GM21367 (cell line): ENCODE data around the gene TMEM38B.
"Not testable (repeated sequence)": the region's sequence is repeated elsewhere in the genome, so short reads cannot be mapped to it uniquely, and the experiment has no call there.

Experiments
- ATAC-seq: cut with Tn5 transposase; IDR thresholded peaks from one replicate; pipeline ENCODE4 v1.9.1; 2021; ENCODE audit not compliant: unreplicated experiment

The TMEM38B gene

DNA sequence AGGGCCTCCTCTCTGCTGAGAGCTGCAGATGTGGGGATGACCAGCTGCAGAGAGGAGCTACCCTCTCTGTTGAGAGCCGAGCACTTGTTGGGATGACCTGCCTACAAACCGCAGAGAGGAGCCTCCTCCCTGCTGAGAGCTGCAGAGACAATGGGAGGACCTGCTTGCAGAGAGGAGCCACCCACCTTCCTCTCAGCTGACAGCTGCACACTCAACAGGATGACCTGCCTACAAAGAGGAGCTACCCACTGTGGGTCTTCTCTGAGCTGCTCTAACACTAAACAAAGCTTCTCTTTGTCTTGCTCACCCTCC is 19.6 kb downstream of the TMEM38B start:
- ATAC-seq = no peak

DNA sequence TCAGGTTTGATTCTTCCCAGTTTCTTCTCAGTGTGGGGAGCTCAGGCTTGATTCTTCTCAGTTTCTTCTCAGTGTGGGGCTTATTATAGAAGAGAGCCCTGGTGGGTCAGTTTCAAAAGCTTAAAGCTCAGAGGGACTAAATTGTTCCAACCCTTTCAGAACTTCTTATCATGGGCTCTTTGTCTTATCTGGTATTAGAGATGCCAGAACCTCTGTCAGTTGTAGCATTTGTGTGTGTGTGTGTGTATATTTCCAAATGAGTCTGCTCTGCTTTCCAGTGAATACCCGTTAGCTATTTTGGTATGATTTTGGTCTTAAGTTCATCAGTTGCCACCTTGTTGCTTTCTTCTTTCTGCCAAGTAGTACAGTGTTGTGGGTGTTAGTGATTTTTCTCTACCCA is 21.8 kb downstream of the TMEM38B start:
- ATAC-seq = no peak

DNA sequence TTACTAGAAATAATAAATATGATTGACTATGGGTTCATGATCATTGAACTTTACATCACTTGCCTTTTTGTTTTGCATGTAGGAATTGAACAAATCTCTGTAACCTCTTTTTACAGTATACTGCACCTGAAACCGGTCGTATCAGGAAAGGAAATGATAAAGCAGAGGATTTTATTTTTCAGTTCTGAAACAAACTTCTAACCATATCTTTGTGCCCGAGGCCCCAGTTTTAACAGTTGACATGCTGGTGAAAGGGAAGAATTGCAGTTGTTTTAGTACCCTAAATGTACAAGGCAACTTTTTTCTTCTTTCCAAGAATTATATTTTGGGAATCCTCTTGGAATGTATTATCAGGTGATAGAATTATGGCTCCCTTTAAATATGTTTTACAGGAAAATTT is 27.8 kb downstream of the TMEM38B start:
- no peak for ATAC-seq

DNA sequence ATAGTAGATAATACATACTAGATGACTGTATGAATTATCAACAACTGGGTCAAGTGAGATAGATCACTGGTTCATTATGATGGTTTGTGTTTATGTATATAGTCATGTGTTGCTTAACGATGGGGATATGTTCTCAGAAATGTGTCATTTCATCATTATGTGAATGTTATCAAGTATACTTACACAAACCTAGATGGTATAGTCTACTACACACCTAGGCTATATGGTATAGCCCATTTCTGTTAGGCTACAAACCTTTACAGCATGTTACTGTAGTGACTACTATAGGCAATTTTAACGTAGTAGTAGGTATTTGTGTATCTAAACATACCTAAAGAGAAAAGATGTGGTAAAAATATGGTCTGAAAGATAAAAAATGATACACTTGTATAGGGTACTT is 31.0 kb downstream of the TMEM38B start:
- no peak for ATAC-seq

DNA sequence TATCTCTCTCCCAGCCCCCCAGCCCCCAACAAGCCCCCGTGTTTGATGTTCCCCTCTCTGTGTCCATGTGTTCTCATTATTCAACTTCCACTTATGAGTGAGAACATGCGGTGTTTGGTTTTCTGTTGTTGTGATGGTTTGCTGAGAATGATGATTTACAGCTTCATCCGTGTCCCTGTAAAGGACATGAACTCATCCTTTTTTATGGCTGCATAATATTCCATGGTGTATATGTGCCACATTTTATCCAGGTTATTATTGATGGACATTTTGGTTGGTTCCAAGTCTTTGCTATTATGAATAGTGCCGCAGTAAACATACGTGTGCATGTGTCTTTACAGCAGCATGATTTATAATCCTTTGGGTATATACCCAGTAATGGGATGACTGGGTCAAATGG is 33.9 kb downstream of the TMEM38B start:
- not testable (repeated sequence) for ATAC-seq

DNA sequence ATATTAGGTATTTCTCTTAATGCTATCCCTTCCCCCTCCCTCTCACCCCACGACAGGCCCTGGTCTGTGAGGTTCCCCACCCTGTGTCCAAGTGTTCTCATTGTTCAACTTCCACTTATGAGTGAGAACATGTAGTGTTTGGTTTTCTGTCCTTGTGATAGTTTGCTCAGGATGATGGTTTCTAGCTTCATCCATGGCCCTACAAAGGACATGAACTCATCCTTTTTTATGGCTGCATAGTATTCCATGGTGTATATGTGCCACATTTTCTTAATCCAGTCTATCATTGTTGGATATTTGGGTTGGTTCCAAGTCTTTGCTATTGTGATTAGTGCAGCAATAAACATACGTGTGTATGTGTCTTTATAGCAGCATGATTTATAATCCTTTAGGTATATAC is 37.1 kb downstream of the TMEM38B start:
- not testable (repeated sequence) for ATAC-seq

DNA sequence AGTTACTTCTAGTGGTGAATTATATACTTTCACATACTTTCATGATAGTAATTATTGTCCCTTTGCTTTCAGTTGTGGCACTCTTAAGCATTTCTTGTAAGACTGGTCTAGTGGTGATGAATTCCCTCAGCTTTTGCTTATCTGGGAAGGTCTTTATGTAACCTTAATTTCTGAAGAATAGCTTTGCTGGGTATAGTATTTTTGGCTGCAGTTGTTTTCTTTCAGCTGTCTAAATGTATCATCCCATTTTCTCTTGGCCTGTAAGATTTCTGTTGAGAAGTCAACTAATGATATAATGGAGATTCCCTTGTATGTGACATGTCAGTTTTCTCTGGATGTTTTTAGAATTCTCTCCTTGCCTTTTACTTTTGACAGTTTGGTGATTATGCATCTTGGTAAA is 41.0 kb downstream of the TMEM38B start:
- no peak for ATAC-seq

DNA sequence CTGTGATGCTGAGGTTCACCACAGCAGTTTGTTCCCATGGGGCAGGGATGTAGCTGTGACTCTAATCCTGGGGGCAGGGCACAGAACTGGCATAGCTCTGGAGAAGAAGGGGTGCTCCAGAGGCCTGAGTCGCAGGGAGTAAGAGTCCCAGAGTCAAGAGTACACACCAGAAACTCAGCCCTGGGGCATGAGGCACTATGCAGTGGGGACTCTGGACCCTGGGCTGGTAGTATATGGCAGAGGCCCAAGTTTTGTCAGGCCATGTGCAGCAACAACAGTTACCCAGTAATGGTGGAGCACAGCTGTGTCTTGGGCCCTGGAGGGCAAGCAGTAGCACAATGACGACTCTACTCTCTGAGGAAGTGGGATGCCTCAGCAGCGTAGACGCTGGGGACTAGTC is 42.9 kb downstream of the TMEM38B start:
- ATAC-seq = no peak

DNA sequence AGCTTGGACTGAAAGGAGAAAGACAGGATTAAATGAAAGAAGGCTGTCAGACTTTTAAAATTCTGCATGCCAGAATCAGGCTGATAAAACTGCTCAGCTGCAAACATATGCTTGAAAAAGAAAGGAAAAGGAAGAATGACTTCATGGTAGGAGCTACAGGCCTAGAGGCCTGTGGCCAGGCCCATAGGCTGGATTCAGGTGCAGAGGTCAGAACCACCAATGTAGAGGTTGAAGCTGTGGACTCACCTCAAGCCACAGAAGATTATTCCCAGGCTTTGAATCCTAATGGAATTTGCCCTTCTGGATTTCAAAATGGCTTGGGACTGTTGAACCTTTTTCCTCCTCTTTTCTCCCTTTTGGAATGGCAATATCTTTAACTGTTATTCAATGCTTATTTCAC is 47.7 kb downstream of the TMEM38B start:
- no peak for ATAC-seq

DNA sequence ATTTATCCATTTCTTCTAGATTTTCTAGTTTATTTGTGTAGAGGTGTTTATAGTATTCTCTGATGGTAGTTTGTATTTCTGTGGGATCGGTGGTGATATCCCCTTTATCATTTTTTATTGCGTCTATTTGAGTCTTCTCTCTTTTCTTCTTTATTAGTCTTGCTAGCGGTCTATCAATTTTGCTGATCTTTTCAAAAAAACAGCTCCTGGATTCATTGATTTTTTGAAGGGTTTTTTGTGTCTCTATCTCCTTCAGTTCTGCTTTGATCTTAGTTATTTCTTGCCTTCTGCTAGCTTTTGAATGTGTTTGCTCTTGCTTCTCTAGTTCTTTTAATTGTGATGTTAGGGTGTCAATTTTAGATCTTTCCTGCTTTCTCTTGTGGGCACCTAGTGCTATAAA is 53.0 kb downstream of the TMEM38B start:
- not testable (repeated sequence) for ATAC-seq

DNA sequence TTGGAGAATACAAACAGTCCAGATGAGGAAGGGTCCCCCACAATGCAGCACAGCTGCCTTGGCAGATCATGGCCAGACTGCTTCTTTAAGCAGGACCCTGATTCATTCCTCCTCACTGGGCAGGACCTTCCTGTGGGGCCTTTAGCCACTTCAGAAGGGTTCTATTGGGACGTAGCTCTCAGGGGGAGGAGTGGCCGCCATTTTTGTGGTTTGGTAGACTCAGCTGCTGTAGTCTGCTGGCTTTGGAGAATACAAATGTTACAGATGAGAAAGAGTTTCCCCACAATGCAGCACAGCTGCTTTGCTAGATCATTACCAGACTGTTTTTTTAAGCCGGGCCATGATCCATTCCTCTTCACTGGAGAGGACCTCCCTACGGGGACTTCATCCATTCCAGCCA is 57.4 kb downstream of the TMEM38B start:
- no peak for ATAC-seq

DNA sequence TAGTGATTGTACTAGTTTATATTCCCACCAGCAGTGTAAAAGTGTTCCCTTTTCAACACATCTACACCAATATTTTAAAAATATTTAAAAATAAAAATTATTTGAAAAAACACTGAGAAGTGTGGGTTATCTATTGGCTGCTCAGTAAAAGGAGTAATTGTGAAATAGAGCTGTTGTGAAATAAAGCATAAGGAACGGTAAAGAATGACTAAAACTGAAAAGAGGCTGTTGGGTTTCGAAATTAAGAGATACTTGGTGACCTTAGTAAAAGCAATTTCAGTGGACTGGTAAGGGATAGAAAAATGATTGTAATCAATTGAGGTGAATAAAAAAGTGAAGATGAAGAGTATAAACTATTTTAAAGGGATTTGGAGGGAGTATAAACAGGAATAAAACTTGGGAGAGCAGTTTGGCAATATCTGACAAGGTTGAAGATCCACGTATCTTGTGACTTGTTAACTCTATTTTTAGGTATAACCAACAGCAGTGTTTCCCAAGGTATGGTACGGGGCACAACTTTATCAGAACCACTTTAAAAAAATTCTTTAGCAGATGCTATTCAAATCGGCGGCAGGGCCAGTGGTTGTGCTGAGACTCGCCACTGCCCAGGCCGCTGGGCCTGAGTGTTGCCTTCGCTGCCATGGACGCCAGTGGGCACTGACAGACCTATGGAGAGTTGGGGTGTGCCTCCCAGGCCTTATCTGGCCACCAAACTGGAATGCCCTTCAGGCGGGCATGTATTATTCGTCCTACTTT is 63.3 kb downstream of the TMEM38B start:
- ATAC-seq = no peak

DNA sequence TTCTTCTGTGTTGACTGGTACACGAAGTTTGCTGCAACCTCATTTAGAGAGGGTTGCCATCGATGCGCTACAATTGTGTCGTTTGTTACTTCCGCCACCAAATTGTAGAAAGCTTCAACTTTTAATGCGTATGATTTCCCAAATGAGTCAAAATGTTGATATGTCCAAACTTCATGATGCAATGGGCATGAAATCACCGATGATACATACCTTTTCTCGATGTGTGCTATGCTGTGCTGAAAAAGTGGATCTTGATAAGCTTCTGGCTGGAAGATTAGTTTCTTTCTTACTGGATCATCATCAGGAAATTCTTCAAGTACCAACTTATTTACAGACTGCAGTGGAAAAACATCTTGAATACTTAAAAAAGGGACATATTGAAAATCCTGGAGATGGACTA is 65.7 kb downstream of the TMEM38B start:
- no peak for ATAC-seq

DNA sequence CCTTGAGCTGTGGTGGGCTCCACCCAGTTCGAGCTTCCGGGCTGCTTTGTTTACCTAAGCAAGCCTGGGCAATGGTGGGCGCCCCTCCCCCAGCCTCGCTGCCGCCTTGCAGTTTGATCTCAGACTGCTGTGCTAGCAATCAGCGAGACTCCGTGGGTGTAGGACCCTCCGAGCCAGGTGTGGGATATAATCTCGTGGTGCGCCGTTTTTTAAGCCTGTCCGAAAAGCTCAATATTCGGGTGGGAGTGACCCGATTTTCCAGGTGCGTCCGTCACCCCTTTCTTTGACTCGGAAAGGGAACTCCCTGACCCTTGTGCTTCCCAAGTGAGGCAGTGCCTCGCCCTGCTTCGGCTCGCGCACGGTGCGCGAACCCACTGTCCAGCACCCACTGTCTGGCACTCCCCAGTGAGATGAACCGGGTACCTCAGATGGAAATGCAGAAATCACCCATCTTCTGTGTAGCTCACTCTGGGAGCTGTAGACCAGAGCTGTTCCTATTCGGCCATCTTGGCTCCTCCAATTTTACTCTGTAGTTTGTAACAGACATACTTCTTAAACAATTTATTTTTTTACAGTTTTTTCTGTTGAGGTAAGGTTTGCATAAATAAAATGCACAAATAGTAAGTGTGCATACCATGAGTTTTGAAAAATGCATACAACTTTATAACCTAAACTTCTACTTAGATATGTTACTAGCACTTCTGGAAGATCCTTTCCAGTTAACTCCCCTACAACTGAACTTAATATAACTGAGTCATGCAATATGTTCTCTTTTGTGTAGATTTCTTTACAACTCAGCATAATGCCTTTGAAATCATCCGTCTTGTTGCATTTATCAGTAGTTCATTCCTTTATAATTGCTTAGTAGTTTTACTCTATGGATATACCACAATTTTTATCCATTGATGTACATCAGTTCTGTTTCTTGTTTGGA is 88.5 kb downstream of the TMEM38B start:
- not testable (repeated sequence) for ATAC-seq

DNA sequence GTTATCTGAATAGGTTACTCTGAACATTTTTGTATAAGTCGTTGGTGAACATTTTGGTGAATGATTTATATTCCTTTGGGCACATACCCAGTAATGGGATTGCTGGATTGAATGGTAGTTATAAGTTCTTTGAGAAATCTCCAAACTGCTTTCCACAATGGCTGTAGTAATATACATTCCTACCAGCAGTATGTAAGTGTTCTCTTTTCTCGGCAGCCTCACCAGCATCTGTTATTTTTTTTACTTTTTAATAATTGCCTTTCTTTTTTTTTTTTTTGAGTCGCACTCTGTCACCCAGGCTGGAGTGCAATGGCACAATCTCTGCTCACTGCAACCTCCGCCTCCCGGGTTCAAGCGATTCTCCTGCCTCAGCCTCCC is 89.1 kb downstream of the TMEM38B start:
- not testable (repeated sequence) for ATAC-seq

DNA sequence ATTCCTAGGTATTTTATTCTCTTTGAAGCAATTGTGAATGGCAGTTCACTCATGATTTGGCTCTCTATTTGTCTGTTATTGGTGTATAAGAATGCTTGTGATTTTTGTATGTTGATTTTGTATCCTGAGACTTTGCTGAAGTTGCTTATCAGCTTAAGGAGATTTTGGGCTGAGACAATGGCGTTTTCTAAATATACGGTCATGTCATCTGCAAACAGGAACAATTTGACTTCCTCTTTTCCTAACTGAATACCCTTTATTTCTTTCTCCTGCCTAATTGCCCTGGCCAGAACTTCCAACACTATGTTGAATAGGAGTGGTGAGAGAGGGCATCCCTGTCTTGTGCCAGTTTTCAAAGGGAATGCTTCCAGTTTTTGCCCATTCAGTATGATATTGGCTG is 92.5 kb downstream of the TMEM38B start:
- ATAC-seq = not testable (repeated sequence)

DNA sequence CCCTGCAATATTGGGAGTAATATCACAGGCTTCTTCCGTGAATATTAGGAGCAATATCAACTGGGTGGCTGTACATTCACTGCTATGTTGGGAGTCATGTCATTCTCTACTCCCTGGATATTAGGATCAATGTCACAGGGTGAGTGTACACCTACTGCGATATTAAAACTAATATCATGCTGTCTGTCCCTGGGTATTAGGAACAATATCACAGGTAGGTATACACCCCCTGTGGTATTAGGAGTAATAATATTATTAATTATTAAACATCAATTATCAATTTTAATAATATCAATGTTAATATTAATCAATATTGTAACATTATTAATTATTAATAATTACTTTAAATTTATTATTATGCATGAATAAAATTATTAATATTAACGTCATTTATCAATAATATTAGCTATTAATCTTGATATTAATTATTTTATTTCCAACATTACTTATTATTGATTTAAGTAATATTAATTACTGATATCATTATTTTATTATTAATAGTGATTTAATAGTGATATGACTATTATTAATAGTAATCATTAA is 121.9 kb downstream of the TMEM38B start:
- no peak for ATAC-seq

DNA sequence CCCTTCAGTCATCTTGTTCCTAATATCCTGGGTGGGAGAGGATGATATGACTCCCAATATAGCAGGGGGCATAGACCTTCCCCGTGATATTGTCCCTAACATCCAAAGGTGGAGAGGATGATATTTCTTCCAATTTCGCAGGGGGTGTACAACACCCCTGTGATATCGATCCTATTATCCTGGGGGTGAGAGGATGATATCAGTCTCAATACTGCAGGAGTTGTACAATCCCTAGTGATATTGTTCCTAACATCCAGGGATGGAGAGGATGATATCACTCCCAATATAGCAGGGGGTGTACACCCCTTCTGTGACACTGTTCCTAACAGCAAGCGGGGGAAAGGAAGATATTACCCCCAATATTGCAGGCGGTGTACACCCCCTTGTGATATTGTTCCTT is 122.6 kb downstream of the TMEM38B start:
- no peak for ATAC-seq

DNA sequence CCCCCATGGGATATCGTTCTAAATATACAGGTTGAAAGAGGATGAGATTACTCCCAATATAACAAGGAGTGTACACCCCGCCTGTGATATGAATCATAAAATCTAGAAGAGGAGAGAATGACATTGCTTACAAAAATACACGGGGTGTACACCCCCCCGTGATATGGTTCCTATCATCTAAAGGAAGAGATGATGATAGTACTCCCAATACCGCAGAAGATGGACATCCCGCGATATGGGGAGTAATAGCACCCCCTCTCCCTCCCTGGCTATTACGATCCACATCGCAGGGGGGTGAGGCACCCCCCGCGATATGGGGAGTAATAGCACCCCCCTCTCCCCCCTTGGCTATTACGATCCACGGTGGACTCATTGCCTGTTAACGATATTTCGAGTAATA is 124.6 kb downstream of the TMEM38B start:
- ATAC-seq = no peak

DNA sequence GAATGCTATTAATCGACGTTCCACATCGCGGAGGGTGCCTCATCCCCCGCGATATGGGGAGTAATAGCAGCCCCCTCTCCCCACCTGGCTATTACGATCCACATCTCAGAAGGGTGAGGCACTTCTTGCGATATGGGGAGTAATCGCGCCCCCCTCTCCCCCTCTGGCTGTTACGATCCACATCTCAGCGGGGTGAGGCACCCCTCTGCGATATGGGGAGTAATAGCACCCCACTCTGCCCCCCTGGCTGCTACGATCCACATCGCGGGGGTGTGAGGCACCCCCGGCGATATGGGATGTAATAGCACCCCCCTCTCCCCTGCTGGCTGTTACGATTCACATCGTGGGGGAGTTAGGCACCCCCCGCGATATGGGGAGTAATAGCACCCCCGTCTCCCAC is 128.5 kb downstream of the TMEM38B start:
- no peak for ATAC-seq
